HL-60 (cell line): ENCODE measurements around the gene DPEP3.

ENCODE experiments used
- DNase-seq, 2 experiments: peaks; one replicate each; pipeline ENCODE4 v3.0.0-alpha.2; 2010 to 2020; ENCODE audit warnings: low read depth in 1 of 2, low spot score in 1 of 2
- H3K27ac ChIP-seq: fragments of 250-450 bp; sonication (Bioruptor Pico); replicated peaks from 2 replicates; pipeline ENCODE4 v1.5.1; 2020; ENCODE audit warnings: mild to moderate bottlenecking, moderate library complexity
- H3K27me3 ChIP-seq: fragments of 250-450 bp; sonication (Bioruptor Pico); 2 replicates; pipeline ENCODE4 v1.5.1; 2021; ENCODE audit warnings: mild to moderate bottlenecking, moderate library complexity; ENCODE audit not compliant: insufficient read depth, poor library complexity, severe bottlenecking
- H3K4me3 ChIP-seq: replicated peaks from 2 replicates; pipeline ENCODE4 v1.5.1; 2011; ENCODE audit warnings: mild to moderate bottlenecking, control low read depth, low read length; ENCODE audit not compliant: insufficient read depth
- CTCF ChIP-seq: IDR thresholded peaks from one replicate; pipeline ENCODE4 v1.5.1; 2011; ENCODE audit warnings: low read length, control low read depth, inconsistent platforms; ENCODE audit not compliant: insufficient read depth
- GABPA ChIP-seq: IDR thresholded peaks from 2 replicates; pipeline ENCODE4 v1.6.1; 2012; ENCODE audit warnings: low read depth
- POLR2AphosphoS5 ChIP-seq: IDR thresholded peaks from 2 replicates; pipeline ENCODE4 v1.6.1; 2012; ENCODE audit warnings: low read depth
- SPI1 ChIP-seq: IDR thresholded peaks from 2 replicates; pipeline ENCODE4 v1.6.1; 2012; ENCODE audit warnings: low read depth, mild to moderate bottlenecking, borderline replicate concordance
- TF ChIP-seq, protein P1 (sequence below): IDR thresholded peaks from 2 replicates; pipeline ENCODE4 v1.6.1; 2012; ENCODE audit warnings: low read depth; ENCODE audit not compliant: insufficient replicate concordance

The DPEP3 gene

DNA sequence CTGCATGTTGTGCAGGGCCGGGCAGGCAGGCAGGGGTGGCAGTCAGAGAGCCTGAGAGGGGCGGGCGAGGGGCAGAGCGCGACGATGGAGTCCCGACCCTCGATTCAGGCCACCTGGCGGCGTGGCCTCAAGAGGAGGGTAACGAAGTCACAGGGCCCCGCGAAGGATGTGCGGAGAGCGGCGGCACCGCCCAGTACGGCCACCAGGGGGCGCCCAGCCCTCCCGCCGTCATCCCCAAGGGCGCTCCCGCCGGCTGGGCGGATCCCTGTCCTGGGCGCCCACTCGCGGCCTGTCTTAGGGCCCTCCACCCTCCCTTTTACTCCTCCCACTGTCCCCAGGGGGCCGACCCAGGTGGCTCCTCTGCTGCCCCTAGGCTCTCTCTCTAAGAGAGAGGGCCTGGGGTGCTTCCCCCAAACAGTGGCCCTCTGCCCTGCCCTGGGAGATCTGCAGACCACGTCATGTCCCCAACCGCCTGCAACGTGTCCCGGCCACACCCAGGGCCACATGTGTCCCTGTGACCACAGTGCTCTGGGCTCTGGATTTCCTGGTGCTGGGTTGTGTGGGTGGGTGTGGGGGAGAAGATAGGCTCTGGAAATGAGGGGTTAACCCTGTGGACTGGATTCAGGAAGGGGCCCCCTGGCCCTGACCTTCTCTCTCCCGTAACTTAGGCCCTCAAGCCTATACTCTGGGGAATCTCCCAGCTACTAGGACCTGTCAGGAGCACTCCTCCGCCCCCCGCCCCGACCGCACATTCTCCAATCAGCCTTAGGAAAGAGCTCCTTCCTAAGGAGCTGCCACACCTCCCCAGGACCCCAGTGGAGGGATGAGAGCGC is 13.1 kb upstream of the DPEP3 start:
- peak; percentile 75 to 82 for DNase-seq
- no peaks in the 10 kb centered on the region for H3K27me3 ChIP-seq
- TF ChIP-seq CTCF = peak; percentile 82
- TF ChIP-seq GABPA = no peak
- TF ChIP-seq, protein P1, sequence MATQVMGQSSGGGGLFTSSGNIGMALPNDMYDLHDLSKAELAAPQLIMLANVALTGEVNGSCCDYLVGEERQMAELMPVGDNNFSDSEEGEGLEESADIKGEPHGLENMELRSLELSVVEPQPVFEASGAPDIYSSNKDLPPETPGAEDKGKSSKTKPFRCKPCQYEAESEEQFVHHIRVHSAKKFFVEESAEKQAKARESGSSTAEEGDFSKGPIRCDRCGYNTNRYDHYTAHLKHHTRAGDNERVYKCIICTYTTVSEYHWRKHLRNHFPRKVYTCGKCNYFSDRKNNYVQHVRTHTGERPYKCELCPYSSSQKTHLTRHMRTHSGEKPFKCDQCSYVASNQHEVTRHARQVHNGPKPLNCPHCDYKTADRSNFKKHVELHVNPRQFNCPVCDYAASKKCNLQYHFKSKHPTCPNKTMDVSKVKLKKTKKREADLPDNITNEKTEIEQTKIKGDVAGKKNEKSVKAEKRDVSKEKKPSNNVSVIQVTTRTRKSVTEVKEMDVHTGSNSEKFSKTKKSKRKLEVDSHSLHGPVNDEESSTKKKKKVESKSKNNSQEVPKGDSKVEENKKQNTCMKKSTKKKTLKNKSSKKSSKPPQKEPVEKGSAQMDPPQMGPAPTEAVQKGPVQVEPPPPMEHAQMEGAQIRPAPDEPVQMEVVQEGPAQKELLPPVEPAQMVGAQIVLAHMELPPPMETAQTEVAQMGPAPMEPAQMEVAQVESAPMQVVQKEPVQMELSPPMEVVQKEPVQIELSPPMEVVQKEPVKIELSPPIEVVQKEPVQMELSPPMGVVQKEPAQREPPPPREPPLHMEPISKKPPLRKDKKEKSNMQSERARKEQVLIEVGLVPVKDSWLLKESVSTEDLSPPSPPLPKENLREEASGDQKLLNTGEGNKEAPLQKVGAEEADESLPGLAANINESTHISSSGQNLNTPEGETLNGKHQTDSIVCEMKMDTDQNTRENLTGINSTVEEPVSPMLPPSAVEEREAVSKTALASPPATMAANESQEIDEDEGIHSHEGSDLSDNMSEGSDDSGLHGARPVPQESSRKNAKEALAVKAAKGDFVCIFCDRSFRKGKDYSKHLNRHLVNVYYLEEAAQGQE = no peak
- TF ChIP-seq SPI1 = no peak
- TF ChIP-seq POLR2AphosphoS5 = 0 out of 2 replicates have a peak, but pooled peaks have one; percentile 37
- H3K27ac ChIP-seq = peak overlapping the region; percentile 73
- no peak overlapping the region for H3K4me3 ChIP-seq

- TF ChIP-seq GABPA = no peak
- TF ChIP-seq, protein P1 = no peak
- TF ChIP-seq SPI1 = no peak
- no peak for TF ChIP-seq POLR2AphosphoS5
- no peak for TF ChIP-seq CTCF
- DNase-seq = no peak
- H3K27ac ChIP-seq = no peak overlapping the region
- H3K27me3 ChIP-seq = no peaks in the 10 kb centered on the region
- H3K4me3 ChIP-seq = no peak overlapping the region
These were observed 12.4 kb upstream of the DPEP3 start for GRCh38 chr16:67992661-67993206.

DNA sequence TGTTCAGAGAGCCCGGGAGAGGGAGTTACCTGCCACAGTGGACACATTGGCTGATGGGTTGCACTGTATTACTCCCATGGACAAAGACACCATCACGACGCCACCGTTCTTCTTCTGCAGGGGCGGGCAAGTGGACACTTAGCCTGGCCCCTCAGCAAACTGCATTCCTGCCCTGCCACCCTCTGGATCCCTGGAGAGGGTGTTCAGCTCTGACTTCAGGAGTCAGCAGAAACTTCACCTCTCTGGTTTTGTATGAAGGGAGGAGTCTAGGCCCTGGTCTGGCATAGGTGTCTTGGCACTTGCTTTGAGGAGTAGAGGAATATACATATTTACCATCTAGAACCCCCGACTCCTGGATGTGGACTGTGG is 9.7 kb upstream of the DPEP3 start:
- no peak overlapping the region for H3K27ac ChIP-seq
- DNase-seq = no peak
- H3K4me3 ChIP-seq = no peak overlapping the region
- TF ChIP-seq GABPA = no peak
- no peak for TF ChIP-seq CTCF
- no peak for TF ChIP-seq POLR2AphosphoS5
- no peak for TF ChIP-seq SPI1
- TF ChIP-seq, protein P1 = no peak
- H3K27me3 ChIP-seq = no peaks in the 10 kb centered on the region
